SK-N-SH (cell line): Measurements from ENCODE around the gene GNA14. TPM values are rescaled to one million over a fixed set of nuclear protein-coding genes. Genes with fewer than 3 reads are reported as not detected.

ENCODE experiments used
- CTCF ChIA-PET: fragments of 300-600, 350-600 bp; formaldehyde crosslinking; extraction: SDS; loops from one replicate; lab custom pipeline; 2021; lab: Yijun Ruan, JAX
- POLR2A ChIA-PET: fragments of 350-600 bp; sonication (Branson Sonifier 250); formaldehyde crosslinking; extraction: SDS; loops from one replicate; lab custom pipeline; 2020; ENCODE audit warnings: antibody characterized with exemption, inconsistent platforms; lab: Yijun Ruan, JAX
- DNase-seq: peaks from one replicate; pipeline ENCODE4 v3.0.0; 2012
- H2AFZ ChIP-seq: fragments of 200-600 bp; sonication (generic); 2 replicates; pipeline ENCODE4 v1.8.1; 2016; ENCODE audit warnings: antibody characterized with exemption, mild to moderate bottlenecking, low read depth
- H3F3A ChIP-seq: fragments of 200-600 bp; sonication (generic); replicated peaks from 2 replicates; pipeline ENCODE3; 2016; ENCODE audit warnings: antibody characterized with exemption, mild to moderate bottlenecking; ENCODE audit not compliant: insufficient read depth
- H3K27ac ChIP-seq, 2 experiments: fragments of 200-500 bp in 1 of 2; fragments of 200-600 bp in 1 of 2; sonication (Bioruptor generic) in 1 of 2; sonication (generic), shearing (Covaris generic) in 1 of 2; 2 replicates each; pipeline versions ENCODE4 v1.5.1 to v1.6.1; 2014 to 2016; ENCODE audit warnings: low read depth in 2 of 2, inconsistent platforms in 1 of 2, low read length in 1 of 2, mild to moderate bottlenecking in 1 of 2, mixed read lengths in 1 of 2
- H3K27me3 ChIP-seq: fragments of 200-600 bp; sonication (generic), shearing (Covaris generic); 2 replicates; pipeline ENCODE4 v1.6.1; 2016; ENCODE audit warnings: mixed run types; ENCODE audit not compliant: insufficient read depth
- H3K36me3 ChIP-seq, 2 experiments: fragments of 200-500 bp in 1 of 2; fragments of 200-600 bp in 1 of 2; sonication (Bioruptor generic) in 1 of 2; sonication (generic) in 1 of 2; replicated peaks in 1 of 2; 2 replicates each; pipeline versions ENCODE3 to v1.5.1; 2014 to 2016; ENCODE audit warnings: low read length in 1 of 2, mild to moderate bottlenecking in 1 of 2; ENCODE audit not compliant: insufficient read depth in 2 of 2, control insufficient read depth in 1 of 2
- H3K4me1 ChIP-seq, 2 experiments: fragments of 200-500 bp in 1 of 2; fragments of 200-600 bp in 1 of 2; sonication (Bioruptor generic) in 1 of 2; sonication (generic), shearing (Covaris generic) in 1 of 2; 2 replicates each; pipeline versions ENCODE4 v1.5.1 to v1.6.1; 2014 to 2016; ENCODE audit warnings: low read depth in 1 of 2, low read length in 1 of 2, mixed run types in 1 of 2; ENCODE audit not compliant: insufficient read depth in 2 of 2, control insufficient read depth in 1 of 2
- H3K4me2 ChIP-seq: fragments of 200-600 bp; sonication (generic), shearing (Covaris generic); 2 replicates; pipeline ENCODE4 v1.6.1; 2017; ENCODE audit warnings: mixed run types
- H3K4me3 ChIP-seq, 2 experiments: fragments of 200-500 bp in 1 of 2; fragments of 200-600 bp in 1 of 2; sonication (Bioruptor generic) in 1 of 2; sonication (generic), shearing (Covaris generic) in 1 of 2; 2 replicates each; pipeline versions ENCODE4 v1.5.1 to v1.8.1; 2014 to 2016; ENCODE audit warnings: low read depth in 2 of 2, inconsistent platforms in 1 of 2, low read length in 1 of 2, mild to moderate bottlenecking in 1 of 2, mixed read lengths in 1 of 2, moderate library complexity in 1 of 2
- H3K79me2 ChIP-seq: fragments of 200-600 bp; sonication (generic); 2 replicates; pipeline ENCODE4 v1.8.1; 2017; ENCODE audit warnings: mild to moderate bottlenecking; ENCODE audit not compliant: insufficient read depth
- H3K9ac ChIP-seq: fragments of 200-600 bp; sonication (generic); 2 replicates; pipeline ENCODE4 v1.6.1; 2017; ENCODE audit warnings: mixed run types
- H3K9me2 ChIP-seq: fragments of 200-600 bp; sonication (generic); 2 replicates; pipeline ENCODE4 v1.6.1; 2017; ENCODE audit warnings: mixed run types
- H3K9me3 ChIP-seq: fragments of 200-600 bp; sonication (generic); 2 replicates; pipeline ENCODE4 v1.6.1; 2017; ENCODE audit warnings: mixed run types, mild to moderate bottlenecking, moderate library complexity
- H4K20me1 ChIP-seq: fragments of 200-600 bp; sonication (generic); 2 replicates; pipeline ENCODE4 v1.6.1; 2017; ENCODE audit warnings: mild to moderate bottlenecking, mixed run types; ENCODE audit not compliant: insufficient read depth
- CHD2 ChIP-seq: fragments of 150-350 bp; IDR thresholded peaks from 2 replicates; pipeline ENCODE4 v1.6.1; 2018; ENCODE audit warnings: low read length; ENCODE audit not compliant: partially characterized antibody
- ELF1 ChIP-seq: IDR thresholded peaks from 2 replicates; pipeline ENCODE4 v1.4.0; 2012
- EZH2phosphoT487 ChIP-seq: fragments of 200-600 bp; sonication (generic); IDR thresholded peaks from 2 replicates; pipeline ENCODE4 v1.6.1; 2017; ENCODE audit warnings: low read depth, mixed run types, mild to moderate bottlenecking, antibody characterized with exemption, moderate library complexity, borderline replicate concordance
- FOXJ3 ChIP-seq: sonication (generic); formaldehyde crosslinking; IDR thresholded peaks from 2 replicates; pipeline ENCODE4 v1.5.1; 2020; ENCODE audit warnings: mild to moderate bottlenecking, missing genetic modification reagents
- GABPA ChIP-seq: IDR thresholded peaks from 2 replicates; pipeline ENCODE4 v1.4.0; 2012; ENCODE audit warnings: low read depth, mild to moderate bottlenecking
- GATA2 ChIP-seq: sonication (generic); formaldehyde crosslinking; IDR thresholded peaks from 2 replicates; pipeline ENCODE4 v1.5.0; 2020; ENCODE audit warnings: mild to moderate bottlenecking, missing genetic modification reagents
- MEF2A ChIP-seq: IDR thresholded peaks from 2 replicates; pipeline ENCODE4 v1.4.0; 2012; ENCODE audit warnings: low read depth, borderline replicate concordance
- MXI1 ChIP-seq: IDR thresholded peaks from 2 replicates; pipeline ENCODE4 v1.6.1; 2012; ENCODE audit warnings: mild to moderate bottlenecking, low read depth, low read length, improper control_type of control experiment
- NFIC ChIP-seq: IDR thresholded peaks from 2 replicates; pipeline ENCODE4 v1.4.0; 2012; ENCODE audit warnings: borderline replicate concordance
- RAD21 ChIP-seq: IDR thresholded peaks from 2 replicates; pipeline ENCODE4 v1.6.1; 2012; ENCODE audit warnings: mild to moderate bottlenecking, low read length
- RCOR1 ChIP-seq: fragments of 150-350 bp; IDR thresholded peaks from 2 replicates; pipeline ENCODE4 v1.6.1; 2017; ENCODE audit warnings: antibody characterized with exemption, low read length
- REST ChIP-seq: IDR thresholded peaks from 2 replicates; pipeline ENCODE4 v1.6.1; 2012; ENCODE audit warnings: mild to moderate bottlenecking, low read depth, low read length, moderate library complexity
- RXRA ChIP-seq: IDR thresholded peaks from 2 replicates; pipeline ENCODE4 v1.4.0; 2012; ENCODE audit warnings: low read depth, mild to moderate bottlenecking, borderline replicate concordance
- SMC3 ChIP-seq: IDR thresholded peaks from 2 replicates; pipeline ENCODE4 v1.6.1; 2012; ENCODE audit warnings: low read depth, low read length, improper control_type of control experiment
- USF2 ChIP-seq: fragments of 150-350 bp; IDR thresholded peaks from 2 replicates; pipeline ENCODE4 v1.6.1; 2017; ENCODE audit warnings: antibody characterized with exemption, low read length, low read depth, borderline replicate concordance
- WGBS: methylation state at CpG from one replicate; pipeline ENCODE4 v1.1.6; 2017; ENCODE audit warnings: low lambda C conversion rate; 5-methylcytosine and 5-hydroxymethylcytosine counted together
- polyA plus RNA-seq, 3 experiments: library from polyadenylated mRNA; depleted of rRNA; stranded (reverse); fragments of >200 nt; gene quantifications; 2 replicates each; pipeline ENCODE4 v1.2.3, GENCODE V29; 2012
- TF ChIP-seq, protein P1 (sequence below): fragments of 150-350 bp; IDR thresholded peaks from 2 replicates; pipeline ENCODE4 v1.6.1; 2016; ENCODE audit warnings: mild to moderate bottlenecking, low read depth, low read length
- TF ChIP-seq, protein P2 (sequence below): fragments of 200-600 bp; sonication (generic); IDR thresholded peaks from 2 replicates; pipeline ENCODE4 v1.6.1; 2017; ENCODE audit warnings: antibody characterized with exemption, mild to moderate bottlenecking, moderate library complexity

The GNA14 gene
- polyA plus RNA-seq, 1 of the 3 experiments (the other 2 are of a cell fraction): 0.15 TPM

GRCh38 chr9:77679661-77680368 is 31.7 kb upstream of the GNA14 start:
- Histone ChIP-seq H3K27ac (no peak overlapping the region), H3K4me1 (no peaks in the 10 kb centered on the region; a peak in 1 of 4 replicates), H3K9me3 (no peaks in the 10 kb centered on the region), H3K4me3 (no peak overlapping the region), H3F3A (no peaks in the 10 kb centered on the region), H3K4me2 (no peak overlapping the region), H3K79me2 (no peaks in the 10 kb centered on the region), H3K27me3 (no peaks in the 10 kb centered on the region), H3K9me2 (no peaks in the 10 kb centered on the region), H4K20me1 (no peaks in the 10 kb centered on the region), H3K9ac (no peak overlapping the region), H2AFZ (no peak overlapping the region), H3K36me3 (no peaks in the 10 kb centered on the region)
- ChIA-PET POLR2A (no interaction called here), CTCF (no interaction called here)
- TF ChIP-seq GABPA (no peak), SMC3 (no peak), RAD21 (no peak), FOXJ3 (no peak), ELF1 (no peak), MXI1 (no peak), CHD2 (no peak), NFIC (no peak), RXRA (no peak), USF2 (no peak), EZH2phosphoT487 (no peak), RCOR1 (no peak), MEF2A (no peak), GATA2 (no peak), REST (no peak)
- TF ChIP-seq, protein P1, sequence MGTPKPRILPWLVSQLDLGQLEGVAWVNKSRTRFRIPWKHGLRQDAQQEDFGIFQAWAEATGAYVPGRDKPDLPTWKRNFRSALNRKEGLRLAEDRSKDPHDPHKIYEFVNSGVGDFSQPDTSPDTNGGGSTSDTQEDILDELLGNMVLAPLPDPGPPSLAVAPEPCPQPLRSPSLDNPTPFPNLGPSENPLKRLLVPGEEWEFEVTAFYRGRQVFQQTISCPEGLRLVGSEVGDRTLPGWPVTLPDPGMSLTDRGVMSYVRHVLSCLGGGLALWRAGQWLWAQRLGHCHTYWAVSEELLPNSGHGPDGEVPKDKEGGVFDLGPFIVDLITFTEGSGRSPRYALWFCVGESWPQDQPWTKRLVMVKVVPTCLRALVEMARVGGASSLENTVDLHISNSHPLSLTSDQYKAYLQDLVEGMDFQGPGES: no peak
- TF ChIP-seq, protein P2, sequence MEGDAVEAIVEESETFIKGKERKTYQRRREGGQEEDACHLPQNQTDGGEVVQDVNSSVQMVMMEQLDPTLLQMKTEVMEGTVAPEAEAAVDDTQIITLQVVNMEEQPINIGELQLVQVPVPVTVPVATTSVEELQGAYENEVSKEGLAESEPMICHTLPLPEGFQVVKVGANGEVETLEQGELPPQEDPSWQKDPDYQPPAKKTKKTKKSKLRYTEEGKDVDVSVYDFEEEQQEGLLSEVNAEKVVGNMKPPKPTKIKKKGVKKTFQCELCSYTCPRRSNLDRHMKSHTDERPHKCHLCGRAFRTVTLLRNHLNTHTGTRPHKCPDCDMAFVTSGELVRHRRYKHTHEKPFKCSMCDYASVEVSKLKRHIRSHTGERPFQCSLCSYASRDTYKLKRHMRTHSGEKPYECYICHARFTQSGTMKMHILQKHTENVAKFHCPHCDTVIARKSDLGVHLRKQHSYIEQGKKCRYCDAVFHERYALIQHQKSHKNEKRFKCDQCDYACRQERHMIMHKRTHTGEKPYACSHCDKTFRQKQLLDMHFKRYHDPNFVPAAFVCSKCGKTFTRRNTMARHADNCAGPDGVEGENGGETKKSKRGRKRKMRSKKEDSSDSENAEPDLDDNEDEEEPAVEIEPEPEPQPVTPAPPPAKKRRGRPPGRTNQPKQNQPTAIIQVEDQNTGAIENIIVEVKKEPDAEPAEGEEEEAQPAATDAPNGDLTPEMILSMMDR: no peak
- 93% methylated on average over 9 of the region's 9 CpGs for WGBS
- no peak for DNase-seq
